Kasumi-1 (cell line): ENCODE measurements around the gene TENM4.
A peak's percentile ranks its signal among the peaks of the same experiment; 100 is the strongest.

ENCODE experiments used
- DNase-seq, 2 experiments: peaks; one replicate each; lab custom pipeline; 2025; lab: John Stamatoyannopoulos, UW

TENM4 gene

DNA sequence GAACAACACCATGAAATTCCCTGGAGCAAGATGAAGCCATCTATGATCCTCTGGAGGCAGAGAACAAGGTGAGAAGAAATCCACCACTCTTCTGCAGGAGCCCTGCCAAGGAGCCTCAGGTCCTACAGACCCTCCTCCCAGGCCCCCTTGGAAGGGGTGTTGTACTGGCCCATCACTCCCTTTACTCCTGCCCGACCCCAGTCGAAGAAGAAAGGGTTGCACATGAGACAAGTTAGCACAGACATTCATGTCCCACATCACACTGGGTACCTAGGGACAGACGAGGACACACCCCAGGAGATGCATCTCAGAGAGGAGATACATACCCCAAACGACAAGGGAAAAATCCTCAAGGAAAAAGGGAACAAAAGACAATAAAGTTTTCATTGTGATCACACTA is 783.4 kb downstream of the TENM4 start:
- DNase-seq: no peak

GRCh38 chr11:78656984-78657383 is 783.8 kb downstream of the TENM4 start:
- no peak for DNase-seq

- DNase-seq: no peak
These were observed 784.5 kb downstream of the TENM4 start for GRCh38 chr11:78656327-78656726.

GRCh38 chr11:78655561-78655960 is 785.3 kb downstream of the TENM4 start:
- no peak for DNase-seq

GRCh38 chr11:78654866-78655265 is 786.0 kb downstream of the TENM4 start:
- DNase-seq: no peak

DNA sequence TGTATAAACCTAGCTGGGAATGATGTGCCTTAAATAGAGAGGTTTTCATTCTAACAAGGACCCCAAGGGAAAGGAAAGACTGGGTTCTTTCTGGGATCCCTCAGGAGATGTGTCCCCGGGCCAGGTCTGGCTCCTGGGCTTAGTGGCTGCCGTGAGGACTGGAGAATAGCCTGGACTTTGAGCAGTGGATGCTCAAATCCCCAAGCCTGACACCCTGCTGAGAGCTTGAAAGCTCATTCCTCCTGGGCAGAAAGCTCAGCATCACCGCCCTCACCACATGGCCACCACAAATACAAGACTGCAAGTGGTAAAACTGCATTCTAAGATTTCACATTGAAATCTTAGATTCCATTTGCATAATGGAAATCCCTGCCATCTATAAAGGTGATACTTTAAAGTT is 786.8 kb downstream of the TENM4 start:
- no peak for DNase-seq

GRCh38 chr11:78653294-78653909 is 787.4 kb downstream of the TENM4 start:
- DNase-seq: no peak

GRCh38 chr11:78652843-78653239 is 788.0 kb downstream of the TENM4 start:
- DNase-seq: no peak

DNA sequence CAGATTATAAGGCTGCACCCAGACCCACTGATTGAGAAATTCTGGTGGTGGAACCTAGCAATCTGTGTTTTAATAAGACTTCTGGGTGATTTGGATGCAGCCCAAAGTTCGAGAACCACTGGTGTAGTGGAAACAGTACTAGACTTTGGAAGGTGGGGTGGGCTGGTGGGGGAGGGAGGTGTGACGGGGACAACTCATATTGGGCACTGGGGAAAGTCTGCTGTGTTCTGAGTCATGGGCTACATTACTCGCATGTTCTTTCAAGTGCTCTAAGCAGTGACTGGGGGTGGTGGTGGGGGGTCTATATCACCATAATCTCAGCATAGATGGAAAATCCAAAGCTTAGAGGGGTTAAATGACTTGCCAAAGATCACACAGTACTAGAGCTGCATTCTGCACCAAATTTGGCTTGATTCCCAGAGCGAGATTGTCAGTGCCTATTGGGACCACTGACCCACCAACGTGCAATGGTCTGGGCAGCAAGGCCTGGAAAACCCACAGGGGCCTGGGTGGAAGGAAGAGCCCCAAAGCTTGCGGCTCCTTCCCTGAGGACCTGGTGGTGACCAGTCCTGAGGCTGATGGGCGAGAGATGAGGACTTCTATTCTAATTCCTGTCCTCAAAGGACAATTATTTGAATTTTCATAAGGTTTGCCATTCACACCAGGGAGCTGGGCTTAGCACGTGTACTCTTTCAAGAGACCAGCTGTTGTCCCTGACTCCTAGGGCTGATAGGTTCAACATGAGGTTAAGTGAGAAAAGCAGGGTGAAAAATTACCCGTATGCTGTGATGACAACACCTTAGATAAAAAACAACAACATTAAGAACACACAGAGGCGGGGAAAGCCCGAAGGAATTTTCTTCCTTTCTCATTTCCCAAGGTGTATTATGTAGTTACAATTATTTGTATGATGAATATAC is 788.6 kb downstream of the TENM4 start:
- no peak for DNase-seq

GRCh38 chr11:78651136-78651775 is 789.6 kb downstream of the TENM4 start:
- no peak for DNase-seq

- no peak for DNase-seq
These were observed 791.2 kb downstream of the TENM4 start for GRCh38 chr11:78649361-78650215.

DNA sequence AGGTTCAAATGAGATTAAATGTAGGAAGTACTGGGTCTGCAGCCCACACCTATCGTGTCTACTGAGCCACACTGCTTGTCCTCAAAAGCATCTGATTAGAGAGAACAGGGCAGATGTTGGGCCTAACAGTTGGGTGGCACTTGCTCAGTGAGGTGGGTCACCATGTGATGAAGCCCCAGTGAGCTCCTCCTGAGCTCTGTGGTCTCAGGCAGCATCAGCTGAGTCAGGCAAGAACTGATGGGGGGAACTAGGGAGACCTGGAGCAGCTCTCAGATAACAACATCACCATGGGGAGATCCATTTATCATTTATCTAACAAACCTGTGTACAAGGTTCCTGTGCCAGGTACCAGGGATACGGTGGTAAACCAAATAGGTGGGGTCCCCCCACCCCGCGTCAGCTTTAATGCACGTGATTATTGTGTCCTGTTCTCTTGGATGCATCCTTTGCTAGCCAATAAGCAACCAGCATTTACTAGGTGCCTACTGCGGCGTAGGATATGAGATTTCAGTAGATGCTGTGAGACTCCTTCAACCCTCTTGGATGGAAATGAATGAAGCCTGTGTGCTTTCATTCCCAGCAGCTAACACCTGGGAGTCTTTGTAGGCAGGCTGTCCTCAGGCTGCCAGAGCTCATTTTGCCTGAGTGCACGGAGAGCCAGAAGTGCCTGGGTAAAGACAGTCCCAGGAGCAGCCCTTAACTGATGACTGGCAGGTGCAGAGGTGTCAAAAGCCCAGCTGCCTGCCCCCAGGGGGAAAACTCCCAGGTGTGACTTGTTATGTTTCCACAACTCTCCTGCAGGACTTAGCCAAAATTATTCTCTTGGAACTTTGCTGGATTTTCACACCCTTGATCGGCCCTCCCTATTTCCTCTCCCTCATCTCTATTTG is 792.6 kb downstream of the TENM4 start:
- DNase-seq: no peak

GRCh38 chr11:78647266-78647915 is 793.4 kb downstream of the TENM4 start:
- no peak for DNase-seq

DNA sequence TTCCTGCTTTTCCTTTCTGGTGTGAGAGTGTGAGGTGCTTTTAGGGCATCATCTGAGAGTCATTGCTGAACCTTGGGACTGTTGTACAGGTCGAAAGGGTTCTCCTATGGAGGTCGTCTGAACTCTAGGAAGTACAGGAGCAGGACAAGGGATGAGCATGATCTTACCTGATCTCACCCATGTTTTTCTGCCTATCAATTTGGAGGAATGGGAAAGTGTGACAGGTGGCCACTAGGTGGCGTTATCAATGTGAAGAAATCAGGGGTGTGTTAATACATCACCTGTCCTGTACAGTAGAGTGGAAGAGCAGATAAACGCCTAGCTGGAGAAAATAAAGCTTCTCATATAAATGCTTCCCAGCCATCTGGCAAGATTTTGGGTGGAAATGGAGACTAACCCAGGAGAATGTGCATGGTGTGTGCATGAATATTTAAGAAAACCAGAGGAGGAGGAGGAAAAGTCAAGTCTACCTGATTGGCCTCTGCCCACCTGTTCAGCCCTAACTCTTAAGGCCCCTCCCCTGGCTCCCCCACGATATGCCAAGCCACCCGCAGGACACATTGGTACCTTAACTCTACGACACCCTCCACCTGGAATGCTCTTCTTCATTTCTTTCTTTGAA is 794.2 kb downstream of the TENM4 start:
- DNase-seq: peak; percentile 36 to 44

- DNase-seq: peak; percentile 44 to 57
These were observed 795.3 kb downstream of the TENM4 start for GRCh38 chr11:78645226-78646202.

DNA sequence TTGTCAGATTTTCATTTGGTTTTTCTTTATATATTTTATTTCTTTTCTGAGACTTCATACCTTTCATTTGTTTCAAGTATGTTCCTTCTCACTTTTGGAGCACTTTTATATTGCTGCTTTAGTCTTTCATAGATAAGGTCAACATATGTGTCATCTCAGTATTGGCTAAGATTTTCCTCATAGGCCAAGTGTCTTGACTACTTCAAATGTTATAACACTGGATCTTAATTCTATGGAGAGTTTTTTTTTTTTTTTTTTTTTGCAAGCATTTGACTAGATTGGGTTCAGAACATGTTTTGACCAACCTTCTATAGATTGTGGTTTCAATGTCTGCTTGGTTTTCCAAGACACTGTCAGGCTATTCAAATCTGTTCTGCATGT is 797.2 kb downstream of the TENM4 start:
- DNase-seq: no peak

GRCh38 chr11:78642979-78643675 is 797.7 kb downstream of the TENM4 start:
- DNase-seq: no peak

GRCh38 chr11:78641541-78641940 is 799.3 kb downstream of the TENM4 start:
- no peak for DNase-seq
